HepG2 (cell line): ENCODE data around the gene PLPP3. TPM values are rescaled to one million over a fixed set of nuclear protein-coding genes. Genes with fewer than 3 reads are reported as not detected.
A peak's percentile ranks its signal among the peaks of the same experiment; 100 is the strongest.

Source experiments
- ATAC-seq: fragments of 200-7000 bp; cut with Tn5 transposase; 3 replicates; pipeline ENCODE4 v1.9.1; 2020; ENCODE audit warnings: mild to moderate bottlenecking, moderate library complexity
- BruUV-seq: library from RNA; stranded (reverse); fragments of 400-500 nt; replicated peaks from 2 replicates; lab custom pipeline; 2021; lab: Mats Ljungman, UMichigan
- CTCF ChIA-PET: fragments of 300-600 bp; formaldehyde crosslinking; extraction: SDS; loops from one replicate; lab custom pipeline; 2021; ENCODE audit warnings: low total read pairs, inconsistent platforms, low intra/inter-chr PET ratio; lab: Yijun Ruan, JAX
- POLR2A ChIA-PET: fragments of 350-600 bp; sonication (Branson Sonifier 250); formaldehyde crosslinking; loops from one replicate; lab custom pipeline; 2020; ENCODE audit warnings: antibody characterized with exemption, inconsistent platforms; lab: Yijun Ruan, JAX
- DNase-seq: peaks from one replicate; pipeline ENCODE4 v3.0.0-alpha.2; 2015; ENCODE audit warnings: low spot score
- FAIRE-seq: peaks from 3 replicates; lab custom pipeline; 2011; peaks lifted over from hg19 to GRCh38; lab: Jason Lieb, UNC
- H2AFZ ChIP-seq: one replicate; pipeline ENCODE4 v1.6.1; 2011; ENCODE audit warnings: low read length, inconsistent platforms
- H3K27ac ChIP-seq: fragments of 300-600 bp; 3 replicates; pipeline ENCODE4 v1.8.0; 2011; ENCODE audit warnings: mixed run types, mild to moderate bottlenecking, mixed read lengths, low read length, inconsistent platforms; ENCODE audit not compliant: insufficient read depth; ENCODE audit errors: extremely low read length
- H3K27me3 ChIP-seq, 2 experiments: fragments of 200-600 bp in 1 of 2; 2 replicates in 1 of 2; 3 replicates in 1 of 2; pipeline versions ENCODE4 v1.6.0 to v1.8.0; 2011; ENCODE audit warnings: low read length in 2 of 2, mild to moderate bottlenecking in 2 of 2, moderate library complexity in 2 of 2, inconsistent platforms in 1 of 2; ENCODE audit not compliant: insufficient read depth in 2 of 2, control insufficient read depth in 1 of 2
- H3K36me3 ChIP-seq, 2 experiments: fragments of 200-600 bp in 1 of 2; replicated peaks in 1 of 2; 2 replicates in 1 of 2; 3 replicates in 1 of 2; pipeline versions ENCODE4 v1.5.1 to v1.8.0; 2011; ENCODE audit warnings: low read length in 2 of 2, inconsistent platforms in 1 of 2; ENCODE audit not compliant: insufficient read depth in 2 of 2, control insufficient read depth in 1 of 2
- H3K4me1 ChIP-seq: 2 replicates; pipeline ENCODE4 v1.5.1; 2012; ENCODE audit warnings: low read length, inconsistent platforms; ENCODE audit not compliant: insufficient read depth
- H3K4me2 ChIP-seq: 2 replicates; pipeline ENCODE4 v1.6.0; 2011; ENCODE audit warnings: low read depth, low read length, inconsistent platforms
- H3K4me3 ChIP-seq, 3 experiments: fragments of 200-600 bp in 1 of 3; sonication (generic), shearing (Covaris generic) in 1 of 3; replicated peaks in 1 of 3; 2 replicates each; pipeline ENCODE4 v1.5.1; 2011 to 2016; ENCODE audit warnings: low read length in 3 of 3, inconsistent platforms in 2 of 3, low read depth in 2 of 3, mild to moderate bottlenecking in 2 of 3, control low read depth in 1 of 3, mixed read lengths in 1 of 3; ENCODE audit not compliant: insufficient read depth in 1 of 3
- H3K79me2 ChIP-seq: one replicate; pipeline ENCODE4 v1.6.1; 2011; ENCODE audit warnings: low read length, inconsistent platforms; ENCODE audit not compliant: insufficient read depth
- H3K9ac ChIP-seq: 2 replicates; pipeline ENCODE4 v1.6.0; 2011; ENCODE audit warnings: mild to moderate bottlenecking, low read depth, low read length, inconsistent platforms; ENCODE audit not compliant: insufficient read depth
- H3K9me3 ChIP-seq: 2 replicates; pipeline ENCODE4 v1.5.1; 2012; ENCODE audit warnings: mild to moderate bottlenecking, low read length
- H4K20me1 ChIP-seq: 2 replicates; pipeline ENCODE4 v1.6.0; 2011; ENCODE audit warnings: inconsistent platforms, mild to moderate bottlenecking, low read length, moderate library complexity; ENCODE audit not compliant: insufficient read depth
- DMTF1 ChIP-seq: sonication (generic); formaldehyde crosslinking; IDR thresholded peaks from 2 replicates; pipeline ENCODE4 v1.4.0; 2020; ENCODE audit warnings: mild to moderate bottlenecking, missing genetic modification reagents
- HMGXB4 ChIP-seq, 2 experiments: sonication (generic) in 1 of 2; formaldehyde crosslinking in 1 of 2; IDR thresholded peaks; 2 replicates each; pipeline versions ENCODE4 v1.4.0 to v1.6.1; 2018 to 2020; ENCODE audit warnings: missing genetic modification reagents in 2 of 2, borderline replicate concordance in 1 of 2, low read depth in 1 of 2, mild to moderate bottlenecking in 1 of 2, missing biosample characterization in 1 of 2
- PAWR ChIP-seq: sonication (generic); formaldehyde crosslinking; IDR thresholded peaks from 2 replicates; pipeline ENCODE4 v1.4.0; 2020; ENCODE audit warnings: missing genetic modification reagents, mild to moderate bottlenecking, borderline replicate concordance
- PAX8 ChIP-seq: sonication (generic); formaldehyde crosslinking; IDR thresholded peaks from 2 replicates; pipeline ENCODE4 v1.8.0; 2022; ENCODE audit warnings: mild to moderate bottlenecking, missing genetic modification reagents, borderline replicate concordance
- REPIN1 ChIP-seq: sonication (generic); formaldehyde crosslinking; IDR thresholded peaks from 2 replicates; pipeline ENCODE4 v1.8.0; 2022; ENCODE audit warnings: missing genetic modification reagents, low read depth, mild to moderate bottlenecking, borderline replicate concordance
- RNF219 ChIP-seq: sonication (generic); formaldehyde crosslinking; IDR thresholded peaks from 2 replicates; pipeline ENCODE4 v1.5.0; 2020; ENCODE audit warnings: mild to moderate bottlenecking, missing genetic modification reagents
- SIN3A ChIP-seq: IDR thresholded peaks from 2 replicates; pipeline ENCODE4 v1.6.1; 2011; ENCODE audit warnings: low read depth, mild to moderate bottlenecking, control low read depth, low read length, borderline replicate concordance
- SRY ChIP-seq: sonication (generic); formaldehyde crosslinking; IDR thresholded peaks from 2 replicates; pipeline ENCODE4 v1.8.0; 2022; ENCODE audit warnings: mild to moderate bottlenecking, missing genetic modification reagents
- ZNF263 ChIP-seq: sonication (generic); formaldehyde crosslinking; IDR thresholded peaks from 2 replicates; pipeline ENCODE4 v1.4.0; 2020; ENCODE audit warnings: missing genetic modification reagents
- ZNF383 ChIP-seq: sonication (generic); formaldehyde crosslinking; IDR thresholded peaks from 2 replicates; pipeline ENCODE4 v1.4.0; 2020; ENCODE audit warnings: missing genetic modification reagents, mild to moderate bottlenecking, borderline replicate concordance
- ZNF501 ChIP-seq: sonication (generic); formaldehyde crosslinking; IDR thresholded peaks from 2 replicates; pipeline ENCODE4 v1.5.1; 2020; ENCODE audit warnings: mild to moderate bottlenecking, moderate library complexity, missing genetic modification reagents
- ZNF770 ChIP-seq: sonication (generic); formaldehyde crosslinking; IDR thresholded peaks from 2 replicates; pipeline ENCODE4 v1.5.0; 2020; ENCODE audit warnings: mild to moderate bottlenecking, missing genetic modification reagents
- WGBS: methylation state at CpG from one replicate; pipeline ENCODE4 v1.1.6; 2017; ENCODE audit warnings: low lambda C conversion rate; 5-methylcytosine and 5-hydroxymethylcytosine counted together
- in situ Hi-C: cut with HindIII; loops from 2 replicates; pipeline ENCODE4 v1.10.0; 2017; ENCODE audit warnings: low pct_unique_long_range_greater_than_20kb; ENCODE audit not compliant: extremely low pct_ligation_motif_present
- intact Hi-C: fragments of 100-400 bp; cut with micrococcal nuclease; formaldehyde crosslinking; loops from one replicate; pipeline ENCODE4 v1.10.0; 2022; ENCODE audit not compliant: unreplicated experiment
- polyA plus RNA-seq, 8 experiments: library from polyadenylated mRNA; depleted of rRNA in 3 of 8; stranded (reverse) in 7 of 8; unstranded in 1 of 8; fragments of >200 nt; fragmentation: Illumina TruSeq in 4 of 8; extraction: Trizol in 4 of 8; gene quantifications; 2 replicates each; pipeline versions ENCODE4 v1.2.1 to v1.2.3, GENCODE V29; 2011 to 2016; ENCODE audit warnings: low read depth in 4 of 8, missing spikeins in 1 of 8, mixed read lengths in 1 of 8; ENCODE audit not compliant: insufficient read depth in 1 of 8
- total RNA-seq, 5 experiments: library from RNA; depleted of rRNA; stranded (reverse); fragments of >200 nt; fragmentation: Illumina TruSeq; extraction: Trizol; gene quantifications; 2 replicates each; pipeline ENCODE4 v1.2.3, GENCODE V29; 2016; ENCODE audit warnings: low read depth in 1 of 5

PLPP3 gene
- total and polyA plus RNA-seq, 2 of the 13 experiments (the other 11 are each of a cell fraction or from before 2014, with no cell fraction given), result 49.7 to 65.8 TPM

GRCh38 chr1:56577406-56578137, 1.8 kb downstream of the PLPP3 start:
- no peak for DNase-seq
- Histone ChIP-seq H3K9me3 (no peaks in the 10 kb centered on the region), H3K9ac (peak overlapping the region; percentile 98), H3K4me2 (peak overlapping the region; percentile 83), H3K27ac (peak overlapping the region; percentile 96), H3K4me3 (peak overlapping the region; percentile 84 to 98 (median 87)), H2AFZ (no peak overlapping the region), H3K36me3 (peaks cover 0 to 1% of the 10 kb centered on the region in 2 experiments; a peak in 1 of 5 replicates), H3K27me3 (no peaks in the 10 kb centered on the region; a peak in 1 of 5 replicates), H4K20me1 (peaks cover 13% of the 10 kb centered on the region), H3K4me1 (peaks cover 63% of the 10 kb centered on the region), H3K79me2 (peaks cover 75% of the 10 kb centered on the region)
- peak; percentile 14 for ATAC-seq
- 1% methylated on average over 12 of the region's 12 CpGs for WGBS
- FAIRE-seq, result no peak
- intact Hi-C loops, result loop anchor here (1.0 to 2.0 kb wide), 5 partner anchors 41 to 387 kb away; no protein-coding TSS in a partner anchor
- POLR2A ChIA-PET, result interaction anchor here (0.9 to 7.4 kb wide), 32 partner anchors 8 to 389 kb away, joined by 3 to 64 read pairs (median 4); no protein-coding TSS in a partner anchor
- in situ Hi-C loops, result loop anchor here (25.0 kb wide), 1 partner anchor 715 kb away; no protein-coding TSS in a partner anchor
- no TSS peak for BruUV-seq
- CTCF ChIA-PET, result no interaction called here
- TF ChIP-seq ZNF383 (CRISPR knock-in tag), result 0 out of 2 replicates have a peak, but pooled peaks have one; percentile 12
- no peak for TF ChIP-seq RNF219
- TF ChIP-seq PAX8 (CRISPR knock-in tag), result 0 out of 2 replicates have a peak, but pooled peaks have one; percentile 5
- TF ChIP-seq HMGXB4 (CRISPR knock-in tag; IDR thresholded peaks at IDR 0.05; ENCODE audit: borderline replicate concordance in 1 of 2, low read depth in 1 of 2), result 0 out of 4 replicates have a peak, but pooled peaks of 1 of the 2 experiments have one; percentile 0
- TF ChIP-seq ZNF263 (CRISPR knock-in tag), result no peak; the same call in 1 of the 2 replicates
- no peak for TF ChIP-seq ZNF770 (CRISPR knock-in tag)
- no peak for TF ChIP-seq PAWR (CRISPR knock-in tag)
- TF ChIP-seq ZNF501 (CRISPR knock-in tag), result no peak
- no peak for TF ChIP-seq DMTF1 (CRISPR knock-in tag)
- TF ChIP-seq SIN3A, result 0 out of 2 replicates have a peak, but pooled peaks have one; percentile 22
- TF ChIP-seq SRY (CRISPR knock-in tag), result no peak
- 0 out of 2 replicates have a peak, but pooled peaks have one; percentile 14 for TF ChIP-seq REPIN1
